ENCODE measurements around the gene KCP.

Gene KCP

DNA sequence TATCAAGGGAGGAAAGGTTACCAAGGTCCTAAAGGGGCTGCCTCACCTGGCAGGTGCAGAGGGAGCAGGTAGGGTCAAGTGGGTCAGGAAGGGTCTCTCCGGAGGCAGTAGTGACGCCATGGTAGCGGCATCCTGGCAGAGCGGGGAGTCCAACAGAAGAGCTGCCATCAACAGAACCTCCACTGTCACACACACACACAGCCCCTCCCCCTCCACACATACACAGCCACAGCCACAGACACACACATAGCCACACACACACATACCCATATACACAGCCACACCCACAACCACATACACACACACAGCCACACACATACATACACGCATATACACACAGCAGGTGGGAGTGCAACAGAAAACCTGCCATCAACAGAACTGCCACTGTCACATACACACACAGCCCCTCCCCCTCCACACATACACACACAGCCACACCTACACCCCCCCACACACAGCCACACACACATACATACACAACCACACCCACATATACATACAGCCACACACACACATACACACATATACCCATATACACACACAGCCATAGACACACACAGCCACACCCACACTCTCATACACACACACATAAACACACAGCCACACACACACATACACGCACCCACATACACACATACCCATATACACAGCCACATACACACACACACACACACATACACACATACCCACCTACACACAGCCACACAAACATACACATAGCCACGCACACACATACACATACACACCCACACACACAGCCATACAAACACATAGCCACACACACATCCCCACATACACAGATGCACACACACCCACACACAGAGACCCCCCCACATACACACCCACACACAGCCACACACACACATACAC, 23.1 kb downstream of the KCP start:
- DNase-seq (ENCODE audit: low read depth): no peak

DNA sequence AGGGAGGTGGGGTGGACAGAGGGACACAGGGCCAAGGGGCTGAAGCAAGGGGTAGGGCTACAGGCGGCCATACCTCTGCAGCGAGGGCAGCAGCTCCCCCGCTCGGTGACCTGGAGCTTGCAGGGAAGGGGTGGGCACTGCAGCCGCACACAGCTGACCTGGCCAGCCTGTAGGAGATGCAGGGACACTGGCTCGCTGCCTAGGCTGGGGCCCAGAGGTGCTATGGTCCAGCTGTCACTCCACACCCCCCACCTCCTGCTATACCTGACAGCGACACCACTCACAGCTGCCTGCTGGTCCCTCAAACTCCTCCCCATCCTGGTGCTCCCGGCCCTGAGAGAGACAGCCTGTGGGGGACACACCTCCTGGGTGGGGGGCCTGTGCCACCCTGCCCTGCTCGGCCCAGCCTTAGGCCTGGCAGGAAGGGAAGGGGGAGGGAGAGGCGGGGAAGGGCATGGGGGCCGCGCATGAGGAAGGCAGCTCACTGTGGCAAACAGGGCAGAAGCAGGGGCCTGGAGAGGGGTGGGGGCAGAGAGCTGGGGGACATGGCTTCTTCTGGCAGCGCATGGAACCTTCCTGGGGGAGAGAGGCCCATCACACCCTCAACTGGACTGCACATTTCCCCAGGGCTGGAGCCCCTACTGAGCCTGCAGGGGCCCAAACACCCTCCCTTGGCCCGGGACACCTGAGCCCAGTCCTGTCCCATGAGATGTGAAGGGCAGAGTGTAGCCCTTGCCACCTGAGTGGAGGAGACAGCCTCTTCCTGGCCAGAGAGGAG, 23.9 kb downstream of the KCP start:
- DNase-seq (ENCODE audit: low read depth): no peak

DNA sequence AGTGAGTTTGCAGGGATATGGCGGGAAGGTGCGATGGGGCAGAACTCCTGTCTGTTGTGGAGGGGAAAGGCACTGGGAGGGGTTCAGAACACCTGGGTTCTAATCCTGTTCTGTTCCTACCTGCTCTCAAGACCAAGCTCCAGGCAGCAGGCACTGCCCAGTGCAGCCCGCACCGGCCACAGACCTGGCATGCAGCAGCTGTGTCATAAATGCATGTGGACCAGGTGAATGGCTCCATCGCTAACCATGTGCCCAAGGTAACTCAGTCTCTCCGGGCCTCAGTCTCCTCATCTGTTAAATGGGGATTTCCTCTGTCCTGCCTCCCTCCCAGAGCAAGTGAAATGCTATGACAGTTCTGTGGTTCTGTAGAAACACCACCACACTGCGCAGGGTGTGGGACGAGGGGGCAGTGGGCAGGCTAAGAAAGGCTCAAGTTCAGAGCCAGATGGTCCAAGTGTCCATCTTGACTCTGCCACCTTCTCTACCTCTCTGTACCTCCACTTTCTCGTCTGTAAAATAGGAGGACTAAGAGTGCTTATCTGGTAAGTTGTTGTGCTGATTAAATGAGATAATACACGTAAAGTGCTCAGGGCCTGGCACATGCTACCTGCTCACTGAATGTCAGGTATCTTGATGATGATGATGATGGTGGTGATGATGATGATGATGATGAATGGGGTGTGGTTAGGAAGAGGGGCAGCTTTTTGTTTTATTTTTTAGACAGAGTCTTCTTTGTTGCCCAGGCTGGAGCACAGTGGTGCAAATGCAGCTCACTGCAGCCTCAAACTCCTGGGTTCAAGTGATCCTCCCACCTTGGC, 24.9 kb downstream of the KCP start:
- no peak for DNase-seq (ENCODE audit: low read depth)

DNA sequence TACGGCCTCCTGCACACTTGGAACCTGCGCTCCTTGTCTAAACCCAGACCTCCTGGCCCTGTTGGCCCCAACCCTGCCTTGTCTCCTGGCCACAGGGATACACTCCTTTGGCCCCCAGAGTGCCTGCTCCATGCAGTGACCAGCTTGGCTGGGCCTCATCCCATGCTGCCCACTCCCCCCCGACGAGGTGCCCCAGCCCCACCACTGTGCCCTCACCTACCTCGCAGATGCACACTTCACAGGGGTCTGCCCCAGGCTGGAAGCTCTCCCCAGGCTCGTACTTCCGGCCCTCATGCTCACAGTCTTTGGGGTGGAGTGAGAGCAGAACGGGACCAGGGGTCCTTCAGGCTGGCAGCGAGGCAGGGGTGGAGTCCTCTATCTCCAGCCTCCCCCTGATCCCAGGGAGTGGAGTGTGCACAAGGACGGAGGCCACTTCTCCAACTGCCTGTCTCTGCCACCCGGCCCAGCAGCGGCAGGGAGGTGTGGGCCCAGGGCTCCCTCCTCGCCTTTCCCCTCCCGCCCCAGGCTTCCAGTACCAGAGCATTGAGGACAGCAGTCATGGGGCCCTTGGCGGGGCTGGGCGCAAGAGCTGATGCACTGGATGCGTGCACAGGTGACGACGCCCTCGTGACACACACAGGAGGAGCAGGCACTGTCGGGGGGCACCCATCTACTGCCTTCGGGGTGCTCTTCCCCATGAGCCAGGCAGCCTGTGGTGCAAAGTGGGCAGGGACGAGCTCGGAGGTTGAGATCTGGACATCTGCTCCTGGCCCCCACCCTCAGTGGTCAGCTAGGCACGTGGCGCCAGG, 25.7 kb downstream of the KCP start:
- no peak for DNase-seq (ENCODE audit: low read depth)

DNA sequence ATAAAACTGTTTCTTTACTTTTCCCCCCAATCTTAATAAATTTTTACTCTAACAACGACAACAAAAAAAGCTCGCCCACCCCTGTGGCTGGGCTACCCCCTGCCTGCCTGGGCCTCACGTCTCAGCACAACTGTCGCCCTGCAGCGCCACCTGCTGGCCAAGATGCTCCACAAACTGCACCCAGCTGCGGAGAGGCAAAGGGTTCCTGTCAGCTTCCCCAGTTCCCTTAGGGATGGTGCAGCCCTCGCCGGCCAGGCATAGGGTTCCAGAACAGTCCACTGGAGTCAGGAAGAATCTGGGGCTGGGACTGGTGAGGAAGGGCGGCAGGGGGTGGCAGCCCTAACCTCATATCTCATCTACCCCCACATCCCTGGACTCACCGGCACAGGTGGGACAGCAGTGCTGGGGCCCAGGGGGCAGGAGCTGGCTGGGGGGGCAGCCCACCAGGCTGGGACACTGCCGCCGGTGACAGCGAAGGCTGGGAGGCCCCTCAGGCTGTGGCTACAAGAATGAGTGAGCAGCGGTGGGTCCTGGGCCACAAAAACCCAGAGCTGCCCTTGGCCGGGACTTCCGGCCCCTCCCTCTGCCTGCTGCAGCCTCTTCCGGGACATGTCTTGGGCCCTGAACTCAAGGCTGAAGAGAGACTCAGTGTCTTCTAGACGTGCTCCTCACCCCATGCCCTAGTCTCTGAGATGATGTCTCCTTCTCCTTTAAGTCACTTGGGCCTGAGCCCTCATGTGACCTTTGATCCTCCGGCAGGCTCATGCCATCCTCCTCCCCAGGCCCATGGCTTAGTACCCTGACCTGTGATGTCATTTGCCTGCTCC, 26.7 kb downstream of the KCP start:
- DNase-seq (ENCODE audit: low read depth): peak; percentile 73

DNA sequence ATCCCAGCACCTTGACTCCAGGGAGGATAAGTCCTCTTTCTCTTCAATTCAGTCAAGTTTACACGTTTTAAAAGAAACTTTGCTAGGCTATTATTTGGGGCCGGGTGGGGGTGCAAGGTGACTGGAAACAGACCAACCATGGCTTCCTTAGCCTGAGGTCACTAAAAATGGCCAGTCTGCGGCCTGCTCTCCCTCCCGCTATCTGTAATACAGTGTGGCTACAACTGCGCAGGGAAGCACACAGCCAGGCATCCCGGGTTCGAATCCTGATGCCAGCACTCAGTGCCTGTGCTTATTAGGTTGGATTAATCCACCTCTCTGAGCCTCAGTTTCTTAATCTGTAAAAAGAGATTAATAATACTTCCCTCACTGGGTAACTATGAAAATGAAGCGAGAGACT, 28.4 kb downstream of the KCP start:
- no peak for DNase-seq (ENCODE audit: low read depth)

DNA sequence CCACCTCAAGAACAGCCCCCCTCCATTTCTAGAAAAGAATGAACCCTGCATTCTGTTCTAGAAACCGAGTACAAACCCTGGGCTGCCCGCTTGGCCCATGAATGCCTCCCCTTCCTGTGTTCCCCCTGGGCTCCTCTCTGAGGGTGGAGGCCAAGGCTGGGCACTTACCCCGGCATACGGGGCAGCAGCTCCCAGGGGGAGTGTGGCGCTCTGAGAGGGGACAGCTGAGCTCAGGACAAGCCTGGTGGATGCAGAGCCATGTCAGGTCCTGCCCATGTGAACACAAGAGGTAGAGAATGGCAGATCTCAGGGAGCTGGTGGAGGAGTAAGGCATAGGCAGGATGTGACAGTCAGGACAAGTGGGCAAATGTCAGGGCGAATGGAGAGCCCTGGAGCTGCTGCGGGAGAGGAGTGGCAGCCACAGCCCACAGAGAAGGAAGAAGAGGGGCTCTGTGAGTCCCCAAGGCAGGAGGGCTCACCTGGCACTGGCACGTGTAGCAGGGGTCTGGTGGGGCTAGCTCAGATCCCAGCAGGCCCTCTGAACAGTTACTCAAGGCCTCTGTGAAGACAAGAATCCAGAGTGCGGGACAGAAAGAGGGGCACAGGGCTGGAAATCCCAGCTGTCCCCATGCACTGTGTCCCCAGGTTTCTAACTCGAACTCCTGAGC, 28.9 kb downstream of the KCP start:
- no peak for DNase-seq (ENCODE audit: low read depth)

DNA sequence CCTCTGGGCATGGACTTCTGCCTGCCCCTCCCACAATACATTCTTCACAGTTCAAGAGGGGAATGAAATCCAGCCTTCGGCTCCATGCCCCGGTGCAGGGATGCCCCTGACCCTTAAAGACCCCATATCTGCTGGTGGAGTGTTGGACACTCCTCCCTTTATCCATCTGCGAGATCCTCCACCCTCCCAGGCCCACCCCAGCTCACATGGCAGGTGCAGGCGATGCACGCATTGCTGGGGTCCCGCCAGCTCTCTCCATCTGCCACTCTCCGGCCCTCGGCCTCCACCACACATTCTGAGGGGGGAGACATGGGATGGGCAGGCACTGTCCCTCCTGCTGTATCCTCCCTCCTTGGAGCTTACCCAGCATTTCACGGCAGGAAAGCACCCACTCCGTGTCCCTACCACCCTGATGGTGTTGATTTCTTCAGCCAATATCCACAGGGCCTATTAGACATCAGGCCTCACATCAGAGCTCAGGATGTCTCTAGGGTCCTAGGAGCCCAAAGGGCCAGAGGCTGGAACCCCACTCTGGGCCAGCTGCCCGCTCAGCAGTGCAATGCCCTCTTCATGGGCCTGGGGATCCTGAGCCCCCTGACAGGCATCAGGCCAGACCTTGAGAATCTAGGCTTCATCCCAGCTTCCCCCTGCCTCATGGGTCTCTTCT, 29.6 kb downstream of the KCP start:
- no peak for DNase-seq (ENCODE audit: low read depth)

DNA sequence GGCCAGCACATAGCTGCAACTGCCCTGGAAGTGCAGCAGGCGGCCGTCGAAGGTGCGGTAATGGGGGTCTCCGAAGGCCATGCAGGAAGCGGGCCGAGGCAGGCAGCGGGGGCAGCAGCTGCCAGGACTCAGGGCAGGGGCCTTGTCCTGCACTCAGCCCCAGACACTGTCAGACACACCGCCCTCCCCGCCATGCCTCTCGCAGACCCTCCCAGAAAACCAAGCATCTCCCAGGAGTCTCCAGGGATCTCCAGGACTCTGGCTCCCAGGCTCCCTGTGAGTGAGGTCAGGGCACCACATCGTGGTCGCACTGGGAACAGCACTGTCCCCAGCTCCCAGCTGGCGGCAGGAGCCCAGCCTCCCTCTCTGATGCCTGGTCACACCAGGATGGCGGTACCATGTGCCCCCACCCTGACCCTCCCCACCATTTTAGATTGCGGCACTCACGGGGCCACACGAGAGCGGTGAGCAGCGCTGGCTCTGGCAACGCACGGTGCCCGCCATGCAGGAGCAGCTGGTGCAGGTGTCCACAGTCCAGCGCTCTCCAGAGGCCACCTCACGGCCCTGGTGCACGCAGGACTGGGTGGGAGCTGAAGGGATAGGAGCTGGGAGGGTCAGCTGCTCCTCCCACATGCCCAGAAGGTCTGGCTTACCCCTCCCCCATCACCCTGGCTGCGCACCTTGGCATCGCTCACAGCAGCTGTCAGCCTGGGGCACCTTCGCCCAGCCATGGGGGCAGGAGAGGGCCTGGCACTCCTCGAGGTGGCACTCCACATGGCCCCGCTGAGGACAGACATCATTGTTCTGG, 30.4 kb downstream of the KCP start:
- peak; percentile 74 for DNase-seq (ENCODE audit: low read depth)

DNA sequence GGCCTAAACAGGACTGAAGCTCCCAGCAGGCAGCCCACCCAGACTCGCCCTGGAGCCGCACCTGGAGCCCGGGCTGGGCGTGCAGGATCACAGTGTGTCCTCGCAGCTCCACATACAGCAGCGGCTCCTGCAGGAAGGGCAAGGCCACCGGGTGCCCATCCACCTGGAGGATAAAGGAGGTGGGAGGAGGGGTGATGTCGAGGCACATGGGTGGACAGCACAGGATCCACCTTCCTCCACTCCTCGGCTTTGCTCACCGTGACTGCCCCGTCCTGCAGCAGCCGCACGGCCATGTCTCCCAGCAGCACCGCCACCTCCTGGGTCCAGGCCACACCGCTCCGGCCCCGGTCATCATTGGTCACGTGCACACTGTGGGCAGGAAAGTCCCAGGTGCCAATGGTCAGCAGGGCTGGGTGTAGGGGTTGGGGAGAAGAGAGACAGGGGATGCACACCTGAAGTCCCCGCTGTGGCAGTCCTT, 31.0 kb downstream of the KCP start:
- DNase-seq (ENCODE audit: low read depth): no peak

DNA sequence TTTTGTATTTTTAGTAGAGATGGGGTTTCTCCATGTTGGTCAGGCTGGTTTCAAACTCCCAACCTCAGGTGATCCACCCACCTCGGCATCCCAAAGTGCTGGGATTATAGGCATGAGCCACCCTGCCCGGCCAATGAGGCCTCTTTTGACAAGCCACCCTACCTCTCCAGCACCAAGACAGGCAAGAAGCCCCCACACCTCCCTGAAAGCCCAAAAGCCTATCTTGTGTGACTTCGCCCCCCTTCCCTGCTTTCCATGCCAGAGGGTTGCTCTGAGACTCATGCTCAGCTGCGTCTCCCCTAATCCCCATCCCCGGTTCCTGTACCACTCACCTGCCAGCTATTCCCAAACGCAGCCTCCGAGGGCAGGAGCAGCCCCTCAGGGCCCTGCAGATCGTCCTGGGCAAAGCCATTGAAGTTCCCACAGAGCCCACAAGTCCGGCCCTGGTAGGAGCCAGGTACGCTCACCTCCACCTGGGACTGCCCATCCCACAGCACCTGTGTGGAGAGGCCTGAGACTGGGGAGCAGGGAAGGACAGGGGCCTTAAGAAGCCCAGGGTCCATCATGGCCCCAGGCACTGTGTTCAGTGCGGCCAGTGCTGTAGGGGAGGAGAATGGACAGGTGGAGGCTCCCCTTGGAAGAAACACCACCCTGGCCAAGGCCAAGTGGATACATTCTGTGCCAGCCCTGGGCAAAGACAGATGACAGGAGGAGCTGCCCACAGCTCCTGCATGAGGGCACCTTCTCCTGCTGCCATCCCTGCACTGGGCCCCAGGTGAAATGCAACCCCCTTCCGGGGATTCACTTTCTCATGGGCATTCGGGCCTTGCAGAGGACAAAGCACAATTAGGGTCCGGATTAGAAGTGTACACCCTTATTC, 32.0 kb downstream of the KCP start:
- no peak for DNase-seq (ENCODE audit: low read depth)

DNA sequence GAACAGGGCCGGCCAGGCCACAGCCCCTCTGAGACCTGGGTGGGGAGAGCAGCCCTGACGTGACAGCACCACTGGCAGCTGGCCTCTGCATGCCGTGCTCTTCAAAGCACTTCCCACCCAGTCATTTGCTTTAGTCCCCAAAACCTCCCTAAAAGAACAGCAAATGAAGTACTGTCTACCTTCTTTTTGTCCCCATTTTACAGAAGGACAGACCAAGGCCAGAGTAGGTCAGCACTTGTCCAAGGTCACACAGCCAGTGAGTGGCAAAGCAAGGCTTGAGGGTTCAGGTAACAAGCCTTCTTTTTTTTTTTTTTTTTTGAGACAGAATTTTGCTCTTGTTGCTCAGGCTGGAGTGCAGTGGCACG, 32.8 kb downstream of the KCP start:
- DNase-seq (ENCODE audit: low read depth): no peak

DNA sequence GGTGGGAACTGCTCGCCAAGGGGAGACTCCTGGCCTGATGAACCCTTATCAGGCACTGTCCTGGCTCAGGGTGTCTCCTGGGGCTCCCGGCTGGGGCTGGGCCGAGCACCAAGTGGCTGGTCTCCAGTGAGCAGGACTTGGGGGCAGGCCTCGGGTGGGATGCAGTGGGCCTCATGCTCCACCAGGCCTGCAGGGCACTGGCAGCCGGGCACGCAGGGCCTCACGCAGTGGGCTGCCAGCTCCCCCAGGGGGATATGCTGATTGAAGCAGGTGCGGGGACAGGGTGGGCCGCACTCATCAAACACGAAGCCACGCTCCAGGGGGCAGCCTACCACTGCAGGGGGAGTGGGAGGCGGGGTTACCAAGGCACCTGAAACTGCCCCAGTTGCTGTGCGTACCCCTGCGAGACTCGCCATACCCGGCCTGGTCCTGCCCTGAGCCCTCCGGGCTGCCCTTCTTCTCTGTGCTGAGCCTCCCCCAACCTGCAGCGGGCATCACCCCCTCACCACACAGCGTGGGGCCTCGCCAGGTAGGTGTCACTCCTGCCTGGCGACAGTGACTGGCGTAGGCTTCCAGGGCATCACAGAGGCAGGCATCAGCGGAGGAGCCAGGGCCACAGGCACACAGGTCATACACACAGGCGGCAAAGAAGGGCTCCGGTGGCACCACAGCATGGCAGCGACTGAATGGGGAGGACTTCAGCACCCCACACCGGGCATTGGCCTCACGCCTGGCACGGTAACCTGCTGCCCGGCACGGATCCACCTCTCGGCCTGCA, 33.3 kb downstream of the KCP start:
- no peak for DNase-seq (ENCODE audit: low read depth)

DNA sequence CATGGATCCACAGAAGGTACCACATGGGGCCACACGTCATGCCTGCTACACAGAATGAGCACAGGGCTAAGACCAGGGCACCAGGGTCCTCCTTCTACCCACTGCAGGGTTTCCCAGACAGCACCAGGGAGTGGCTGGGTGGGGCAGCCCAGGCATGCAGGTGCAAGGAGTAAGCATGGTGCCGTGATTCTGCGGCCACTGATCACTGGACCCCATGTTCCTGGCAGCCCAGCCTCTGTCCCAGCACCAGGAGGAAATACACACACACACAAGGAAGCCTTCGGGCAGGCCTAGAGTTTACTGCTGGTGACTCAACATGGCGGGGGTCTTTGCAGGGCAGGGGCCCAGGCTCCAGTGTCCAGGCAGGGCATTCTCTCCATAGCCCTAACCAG, 33.9 kb downstream of the KCP start:
- no peak for DNase-seq (ENCODE audit: low read depth)

DNA sequence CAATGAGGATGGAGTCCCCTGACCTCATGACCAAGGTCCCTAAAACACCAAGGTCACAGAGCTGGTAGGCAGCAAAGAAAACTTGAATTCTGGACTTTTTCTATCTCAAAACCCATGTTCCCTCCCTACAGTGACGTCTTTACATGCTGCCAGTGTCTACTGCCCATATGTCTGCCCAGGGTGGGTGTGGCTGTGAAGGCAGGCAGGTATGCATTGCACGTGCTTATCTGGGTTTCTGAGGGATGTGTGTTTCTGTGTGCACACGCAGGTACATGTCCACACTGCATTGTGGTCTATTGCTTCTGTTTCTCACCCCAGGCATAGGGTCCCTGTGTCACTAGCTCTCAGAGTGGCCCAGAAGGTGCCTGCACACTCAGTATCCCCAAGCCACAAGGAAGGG, 34.4 kb downstream of the KCP start:
- DNase-seq (ENCODE audit: low read depth): no peak

DNA sequence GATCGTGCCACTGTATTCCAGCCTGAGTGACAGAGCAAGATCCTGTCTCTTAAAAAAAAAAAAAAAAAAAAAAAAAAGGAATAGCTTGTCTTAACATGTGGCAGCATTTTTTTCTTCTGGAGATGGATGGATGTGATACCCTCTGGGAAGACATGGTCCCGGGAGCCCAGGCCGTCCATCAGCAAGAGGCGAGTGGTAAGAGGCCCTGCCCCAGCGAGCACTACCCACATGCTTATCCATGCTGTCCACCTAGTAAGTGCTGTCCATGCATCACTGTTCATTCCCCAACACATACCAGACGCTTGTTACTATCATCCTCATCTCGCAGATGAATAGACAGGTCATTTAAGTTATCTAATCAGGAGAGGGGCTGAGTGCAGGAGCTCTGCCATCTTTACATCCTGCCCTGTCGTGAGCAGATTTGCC, 35.0 kb downstream of the KCP start:
- DNase-seq (ENCODE audit: low read depth): no peak

Measured in EH (cell line).